Keratinocyte (primary cell): ENCODE measurements around the gene IQCE. TPM values are rescaled to one million over a fixed set of nuclear protein-coding genes. Genes with fewer than 3 reads are reported as not detected.

Source experiments
- DNase-seq: peaks from one replicate; pipeline ENCODE4 v3.0.0-alpha.2; 2011; ENCODE audit warnings: low read depth, missing footprints, low spot score
- FAIRE-seq: peaks from 2 replicates; lab custom pipeline; 2011; peaks lifted over from hg19 to GRCh38; lab: Jason Lieb, UNC
- H2AFZ ChIP-seq: 2 replicates; pipeline ENCODE4 v1.6.0; 2012; ENCODE audit warnings: low read length, control low read depth, inconsistent platforms; ENCODE audit not compliant: control insufficient read depth
- H3K27ac ChIP-seq: 2 replicates; pipeline ENCODE4 v1.5.1; 2011; ENCODE audit warnings: low read length; ENCODE audit not compliant: control insufficient read depth, insufficient read depth
- H3K27me3 ChIP-seq: 3 replicates; pipeline ENCODE4 v1.6.0; 2011; ENCODE audit warnings: low read length; ENCODE audit not compliant: control insufficient read depth, insufficient read depth; ENCODE audit errors: extremely low read depth
- H3K36me3 ChIP-seq, 2 experiments: 2 replicates in 1 of 2; 3 replicates in 1 of 2; pipeline ENCODE4 v1.5.1; 2011; ENCODE audit warnings: low read length in 2 of 2, mild to moderate bottlenecking in 1 of 2; ENCODE audit not compliant: control insufficient read depth in 2 of 2, insufficient read depth in 2 of 2; ENCODE audit errors: extremely low read depth in 1 of 2
- H3K4me1 ChIP-seq: 3 replicates; pipeline ENCODE4 v1.5.1; 2011; ENCODE audit warnings: low read length; ENCODE audit not compliant: control insufficient read depth, insufficient read depth; ENCODE audit errors: extremely low read depth
- H3K4me2 ChIP-seq: 3 replicates; pipeline ENCODE4 v1.6.0; 2011; ENCODE audit warnings: low read depth, low read length; ENCODE audit not compliant: control insufficient read depth, insufficient read depth; ENCODE audit errors: extremely low read depth
- H3K4me3 ChIP-seq, 3 experiments: fragments of 200-600 bp in 1 of 3; sonication (generic) in 1 of 3; 2 replicates in 2 of 3; 3 replicates in 1 of 3; pipeline ENCODE4 v1.5.1; 2011 to 2016; ENCODE audit warnings: low read length in 3 of 3, mild to moderate bottlenecking in 3 of 3, control low read depth in 2 of 3, inconsistent platforms in 1 of 3, low read depth in 1 of 3, mixed read lengths in 1 of 3, mixed run types in 1 of 3, moderate library complexity in 1 of 3; ENCODE audit not compliant: control insufficient read depth in 2 of 3, insufficient read depth in 2 of 3; ENCODE audit errors: extremely low read depth in 1 of 3
- H3K79me2 ChIP-seq: 2 replicates; pipeline ENCODE4 v1.6.0; 2012; ENCODE audit warnings: low read length; ENCODE audit not compliant: control insufficient read depth, insufficient read depth
- H3K9ac ChIP-seq: 3 replicates; pipeline ENCODE4 v1.6.0; 2011; ENCODE audit warnings: low read length; ENCODE audit not compliant: control insufficient read depth, insufficient read depth; ENCODE audit errors: extremely low read depth
- H3K9me1 ChIP-seq: 3 replicates; pipeline ENCODE4 v1.6.0; 2011; ENCODE audit warnings: low read length; ENCODE audit not compliant: control insufficient read depth, insufficient read depth; ENCODE audit errors: extremely low read depth
- H3K9me3 ChIP-seq: 2 replicates; pipeline ENCODE4 v1.5.1; 2012; ENCODE audit warnings: low read depth, low read length; ENCODE audit not compliant: control insufficient read depth
- H4K20me1 ChIP-seq: 3 replicates; pipeline ENCODE4 v1.6.0; 2011; ENCODE audit warnings: low read length; ENCODE audit not compliant: control insufficient read depth, insufficient read depth; ENCODE audit errors: extremely low read depth
- CTCF ChIP-seq, 3 experiments: IDR thresholded peaks in 1 of 3; conservative IDR thresholded peaks in 1 of 3; optimal IDR thresholded peaks in 1 of 3; 2 replicates in 2 of 3; 3 replicates in 1 of 3; pipeline versions ENCODE3 to v1.5.1; 2011; ENCODE audit warnings: low read length in 3 of 3, mild to moderate bottlenecking in 3 of 3, moderate library complexity in 2 of 3, control low read depth in 1 of 3, inconsistent platforms in 1 of 3; ENCODE audit not compliant: insufficient read depth in 2 of 3; ENCODE audit errors: extremely low read depth in 1 of 3
- EZH2 ChIP-seq: IDR thresholded peaks from one replicate; pipeline ENCODE4 v1.6.1; 2012; ENCODE audit warnings: inconsistent platforms, mild to moderate bottlenecking, low read length, moderate library complexity
- dilution Hi-C: fragments of 300-500 bp; cut with MboI; formaldehyde crosslinking; loops from one replicate; pipeline ENCODE4 v1.7.0; 2020; ENCODE audit warnings: low sequenced_read_pairs; ENCODE audit not compliant: extremely low pct_ligation_motif_present
- polyA plus RNA-seq, 5 experiments: library from polyadenylated mRNA; depleted of rRNA in 3 of 5; stranded (reverse) in 3 of 5; stranded (forward) in 1 of 5; unstranded in 1 of 5; fragments of >200 nt; gene quantifications; 1 replicate in 1 of 5; 2 replicates in 3 of 5; 3 replicates in 1 of 5; pipeline versions ENCODE4 v1.2.1 to v1.2.3, GENCODE V29; 2011 to 2012; ENCODE audit warnings: missing spikeins in 2 of 5, low read depth in 1 of 5, low replicate concordance in 1 of 5

IQCE gene
- polyA plus RNA-seq, 1 donor (not counting 4 experiments of a cell fraction or from before 2014, with no cell fraction given) = 5.2 TPM

DNA sequence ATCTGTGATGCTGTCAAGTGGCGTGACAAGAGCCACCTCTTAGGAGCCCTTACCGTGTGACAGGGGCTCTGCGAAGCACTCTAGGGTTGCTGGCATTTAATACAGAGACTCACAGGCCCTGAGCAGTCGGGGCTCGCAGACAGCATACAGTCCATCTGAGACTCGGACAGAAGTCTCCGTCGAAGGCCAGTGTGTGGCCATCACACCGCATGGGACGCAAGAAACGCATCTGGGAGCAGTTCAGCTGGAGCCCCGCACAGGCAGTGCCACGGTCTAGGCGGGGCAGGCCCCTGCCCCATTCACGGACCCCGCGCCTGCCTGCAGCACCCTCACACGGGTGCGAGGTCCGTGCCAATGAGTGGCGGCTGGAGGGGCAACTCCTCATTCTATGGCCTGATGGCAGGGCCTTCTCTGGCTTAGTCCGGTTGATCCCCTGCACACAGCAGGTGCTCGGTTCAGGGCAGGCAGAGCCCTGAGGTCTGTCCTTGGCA is 33.6 kb downstream of the IQCE start:
- no peak overlapping the region for H3K4me3 ChIP-seq
- H3K79me2 ChIP-seq = no peaks in the 10 kb centered on the region
- H3K36me3 ChIP-seq = peaks cover 13 to 14% of the 10 kb centered on the region in 2 experiments
- no peak overlapping the region for H3K4me2 ChIP-seq
- no peaks in the 10 kb centered on the region for H4K20me1 ChIP-seq
- H3K27me3 ChIP-seq = no peaks in the 10 kb centered on the region
- FAIRE-seq (no peak), DNase-seq (no peak)
- H3K9me1 ChIP-seq = no peaks in the 10 kb centered on the region
- dilution Hi-C loops = no loop called here
- no peak overlapping the region for H2AFZ ChIP-seq
- no peak overlapping the region for H3K27ac ChIP-seq
- no peaks in the 10 kb centered on the region for H3K9me3 ChIP-seq
- TF ChIP-seq EZH2 (no peak), CTCF (optimal IDR thresholded peaks at IDR 0.05 in 1 of 3, IDR thresholded peaks at IDR 0.05 in 1 of 3, conservative IDR thresholded peaks at IDR 0.05 in 1 of 3; ENCODE audit: extremely low read depth in 1 of 3, insufficient read depth in 2 of 3, low read length in 3 of 3) (no peak)
- no peak overlapping the region for H3K9ac ChIP-seq
- no peaks in the 10 kb centered on the region for H3K4me1 ChIP-seq

GRCh38 chr7:2593036-2593727 is 34.4 kb downstream of the IQCE start:
- Histone ChIP-seq H4K20me1 (no peaks in the 10 kb centered on the region), H3K27me3 (no peaks in the 10 kb centered on the region), H3K79me2 (no peaks in the 10 kb centered on the region), H3K4me3 (no peak overlapping the region), H2AFZ (no peak overlapping the region), H3K4me1 (no peaks in the 10 kb centered on the region), H3K27ac (no peak overlapping the region), H3K9me3 (no peaks in the 10 kb centered on the region), H3K9ac (no peak overlapping the region), H3K9me1 (no peaks in the 10 kb centered on the region), H3K36me3 (peaks cover 15 to 16% of the 10 kb centered on the region in 2 experiments), H3K4me2 (no peak overlapping the region)
- DNase-seq (no peak), FAIRE-seq (no peak)
- dilution Hi-C loops = no loop called here
- TF ChIP-seq EZH2 (no peak), CTCF (optimal IDR thresholded peaks at IDR 0.05 in 1 of 3, IDR thresholded peaks at IDR 0.05 in 1 of 3, conservative IDR thresholded peaks at IDR 0.05 in 1 of 3; ENCODE audit: extremely low read depth in 1 of 3, insufficient read depth in 2 of 3, low read length in 3 of 3) (no peak)
